Measurements from ENCODE around the gene ASAH2B.
"Not testable (repeated sequence)": the region's sequence is repeated elsewhere in the genome, so short reads cannot be mapped to it uniquely, and the experiment has no call there.

- TF ChIP-seq, protein P1, sequence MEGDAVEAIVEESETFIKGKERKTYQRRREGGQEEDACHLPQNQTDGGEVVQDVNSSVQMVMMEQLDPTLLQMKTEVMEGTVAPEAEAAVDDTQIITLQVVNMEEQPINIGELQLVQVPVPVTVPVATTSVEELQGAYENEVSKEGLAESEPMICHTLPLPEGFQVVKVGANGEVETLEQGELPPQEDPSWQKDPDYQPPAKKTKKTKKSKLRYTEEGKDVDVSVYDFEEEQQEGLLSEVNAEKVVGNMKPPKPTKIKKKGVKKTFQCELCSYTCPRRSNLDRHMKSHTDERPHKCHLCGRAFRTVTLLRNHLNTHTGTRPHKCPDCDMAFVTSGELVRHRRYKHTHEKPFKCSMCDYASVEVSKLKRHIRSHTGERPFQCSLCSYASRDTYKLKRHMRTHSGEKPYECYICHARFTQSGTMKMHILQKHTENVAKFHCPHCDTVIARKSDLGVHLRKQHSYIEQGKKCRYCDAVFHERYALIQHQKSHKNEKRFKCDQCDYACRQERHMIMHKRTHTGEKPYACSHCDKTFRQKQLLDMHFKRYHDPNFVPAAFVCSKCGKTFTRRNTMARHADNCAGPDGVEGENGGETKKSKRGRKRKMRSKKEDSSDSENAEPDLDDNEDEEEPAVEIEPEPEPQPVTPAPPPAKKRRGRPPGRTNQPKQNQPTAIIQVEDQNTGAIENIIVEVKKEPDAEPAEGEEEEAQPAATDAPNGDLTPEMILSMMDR (IDR thresholded peaks at IDR 0.05), result not testable (repeated sequence)
- not testable (repeated sequence) for TF ChIP-seq POLR2AphosphoS5 (IDR thresholded peaks at IDR 0.05; ENCODE audit: low read depth, low read length)
Observed at GRCh38 chr10:50701947-50702346, 37.8 kb upstream of the ASAH2B start.

Data from Panc1 (cell line).